ENCODE measurements around the gene ARL14EPL. TPM values are rescaled to one million over a fixed set of nuclear protein-coding genes. Genes with fewer than 3 reads are reported as not detected.

The ARL14EPL gene
- total RNA-seq, 1 experiment from 2014 or later = not detected

GRCh38 chr5:115988002-115988401, 44.3 kb upstream of the ARL14EPL start:
- Histone ChIP-seq H3K4me1 (ENCODE audit: insufficient read depth, low read length, poor library complexity, severe bottlenecking) (no peaks in the 10 kb centered on the region), H3K27me3 (replicated peaks; ENCODE audit: insufficient read depth, low read depth, low read length, poor library complexity) (peaks cover 29% of the 10 kb centered on the region), H3K27ac (ENCODE audit: low read depth, low read length, poor library complexity, severe bottlenecking) (no peak overlapping the region), H3K9me3 (ENCODE audit: low read depth, low read length, poor library complexity, severe bottlenecking) (no peaks in the 10 kb centered on the region), H3K4me3 (ENCODE audit: low read depth, low read length, poor library complexity, severe bottlenecking) (no peak overlapping the region), H3K36me3 (ENCODE audit: insufficient read depth, low read length, poor library complexity, severe bottlenecking) (no peaks in the 10 kb centered on the region)
- BruUV-seq (replicated peaks) = no TSS peak
- POLR2A ChIA-PET (ENCODE audit: low non-redundant PET) = no interaction called here
- TF ChIP-seq CTCF (conservative IDR thresholded peaks at IDR 0.05; ENCODE audit: low read depth, low read length) (no peak), EZH2 (IDR thresholded peaks at IDR 0.05; ENCODE audit: borderline replicate concordance, low read depth, low read length, poor library complexity, severe bottlenecking) (no peak)
- intact Hi-C loops (cut with micrococcal nuclease; ENCODE audit: unreplicated experiment) = no loop called here
- no peak for DNase-seq (ENCODE audit: low spot score)
- CTCF ChIA-PET = interaction anchor here (0.6 kb wide), 1 partner anchor 9 kb away, joined by 3 read pairs; no protein-coding TSS in a partner anchor

- TF ChIP-seq CTCF (conservative IDR thresholded peaks at IDR 0.05; ENCODE audit: low read depth, low read length) (no peak), EZH2 (IDR thresholded peaks at IDR 0.05; ENCODE audit: borderline replicate concordance, low read depth, low read length, poor library complexity, severe bottlenecking) (no peak)
- no peaks in the 10 kb centered on the region for H3K9me3 ChIP-seq (ENCODE audit: low read depth, low read length, poor library complexity, severe bottlenecking)
- intact Hi-C loops (cut with micrococcal nuclease; ENCODE audit: unreplicated experiment) = no loop called here
- ChIA-PET CTCF (no interaction called here), POLR2A (ENCODE audit: low non-redundant PET) (no interaction called here)
- H3K4me3 ChIP-seq (ENCODE audit: low read depth, low read length, poor library complexity, severe bottlenecking) = no peak overlapping the region
- H3K27me3 ChIP-seq (replicated peaks; ENCODE audit: insufficient read depth, low read depth, low read length, poor library complexity) = peaks cover 39% of the 10 kb centered on the region
- H3K4me1 ChIP-seq (ENCODE audit: insufficient read depth, low read length, poor library complexity, severe bottlenecking) = no peaks in the 10 kb centered on the region
- no peak overlapping the region for H3K27ac ChIP-seq (ENCODE audit: low read depth, low read length, poor library complexity, severe bottlenecking)
- no peak for DNase-seq (ENCODE audit: low spot score)
- BruUV-seq (replicated peaks) = no TSS peak
- no peaks in the 10 kb centered on the region for H3K36me3 ChIP-seq (ENCODE audit: insufficient read depth, low read length, poor library complexity, severe bottlenecking)
Observed at GRCh38 chr5:115992848-115993350, 39.4 kb upstream of the ARL14EPL start.

DNA sequence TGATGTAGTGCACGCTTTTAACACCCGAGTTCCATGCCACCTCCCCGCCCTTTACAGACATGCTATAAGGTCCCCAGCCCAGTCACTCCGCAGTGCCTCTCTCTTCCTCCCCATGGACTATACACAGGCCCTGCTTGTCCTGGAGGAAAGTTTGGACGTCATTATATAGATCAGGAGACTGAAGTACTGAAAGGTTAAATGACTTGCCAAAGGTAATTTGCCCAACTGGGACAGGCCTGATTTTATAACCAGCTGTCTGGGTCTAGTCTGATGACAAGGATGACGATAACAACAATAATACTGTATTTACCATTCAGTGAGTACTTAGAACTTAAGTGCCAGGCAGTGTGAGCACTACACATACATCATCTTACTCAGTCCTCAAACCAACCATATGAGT, 36.9 kb upstream of the ARL14EPL start:
- Histone ChIP-seq H3K27me3 (replicated peaks; ENCODE audit: insufficient read depth, low read depth, low read length, poor library complexity) (peaks cover 34% of the 10 kb centered on the region), H3K4me3 (ENCODE audit: low read depth, low read length, poor library complexity, severe bottlenecking) (no peak overlapping the region), H3K27ac (ENCODE audit: low read depth, low read length, poor library complexity, severe bottlenecking) (no peak overlapping the region), H3K4me1 (ENCODE audit: insufficient read depth, low read length, poor library complexity, severe bottlenecking) (no peaks in the 10 kb centered on the region), H3K9me3 (ENCODE audit: low read depth, low read length, poor library complexity, severe bottlenecking) (no peaks in the 10 kb centered on the region), H3K36me3 (ENCODE audit: insufficient read depth, low read length, poor library complexity, severe bottlenecking) (no peaks in the 10 kb centered on the region)
- BruUV-seq (replicated peaks) = no TSS peak
- DNase-seq (ENCODE audit: low spot score) = no peak
- intact Hi-C loops (cut with micrococcal nuclease; ENCODE audit: unreplicated experiment) = no loop called here
- POLR2A ChIA-PET (ENCODE audit: low non-redundant PET) = no interaction called here
- TF ChIP-seq EZH2 (IDR thresholded peaks at IDR 0.05; ENCODE audit: borderline replicate concordance, low read depth, low read length, poor library complexity, severe bottlenecking) (no peak), CTCF (conservative IDR thresholded peaks at IDR 0.05; ENCODE audit: low read depth, low read length) (no peak)
- CTCF ChIA-PET = no interaction called here

Data from A673 (cell line).